ENCODE measurements around the gene KCTD6.

GRCh38 chr3:58520403-58521335 is 28.8 kb downstream of the KCTD6 start:
- no peak for TF ChIP-seq ZNF70 (CRISPR knock-in tag; IDR thresholded peaks at IDR 0.05)
- TF ChIP-seq ARNTL (CRISPR knock-in tag; IDR thresholded peaks at IDR 0.05; ENCODE audit: borderline replicate concordance, low read depth) = no peak
- TF ChIP-seq ZC3H10 (CRISPR knock-in tag; IDR thresholded peaks at IDR 0.05) = no peak
- no peak for TF ChIP-seq PATZ1 (CRISPR knock-in tag; IDR thresholded peaks at IDR 0.05; ENCODE audit: borderline replicate concordance)
- TF ChIP-seq ZFP30 (CRISPR knock-in tag; IDR thresholded peaks at IDR 0.05) = no peak
- TF ChIP-seq BACH2 (CRISPR knock-in tag; IDR thresholded peaks at IDR 0.05; ENCODE audit: borderline replicate concordance) = no peak
- TF ChIP-seq SNAI2 (CRISPR knock-in tag; IDR thresholded peaks at IDR 0.05) = no peak
- no peak for TF ChIP-seq ZNF565 (CRISPR knock-in tag; conservative IDR thresholded peaks at IDR 0.05; ENCODE audit: low read depth)
- TF ChIP-seq ESRRG (CRISPR knock-in tag; IDR thresholded peaks at IDR 0.05) = no peak
- no peak for TF ChIP-seq CSDC2 (CRISPR knock-in tag; IDR thresholded peaks at IDR 0.05)
- no peak for TF ChIP-seq RARB (CRISPR knock-in tag; IDR thresholded peaks at IDR 0.05)
- no peak for TF ChIP-seq CREB5 (CRISPR knock-in tag; IDR thresholded peaks at IDR 0.05; ENCODE audit: low read depth)
- no peak for TF ChIP-seq POU6F1 (CRISPR knock-in tag; IDR thresholded peaks at IDR 0.05; ENCODE audit: borderline replicate concordance, low read depth)
